ENCODE results near the gene CLK3. TPM values are rescaled to one million over a fixed set of nuclear protein-coding genes. Genes with fewer than 3 reads are reported as not detected.

CLK3 gene
- total and polyA plus RNA-seq, 2 donors (not counting 1 experiment from before 2014, with no cell fraction given): 39.9 to 43.1 TPM

DNA sequence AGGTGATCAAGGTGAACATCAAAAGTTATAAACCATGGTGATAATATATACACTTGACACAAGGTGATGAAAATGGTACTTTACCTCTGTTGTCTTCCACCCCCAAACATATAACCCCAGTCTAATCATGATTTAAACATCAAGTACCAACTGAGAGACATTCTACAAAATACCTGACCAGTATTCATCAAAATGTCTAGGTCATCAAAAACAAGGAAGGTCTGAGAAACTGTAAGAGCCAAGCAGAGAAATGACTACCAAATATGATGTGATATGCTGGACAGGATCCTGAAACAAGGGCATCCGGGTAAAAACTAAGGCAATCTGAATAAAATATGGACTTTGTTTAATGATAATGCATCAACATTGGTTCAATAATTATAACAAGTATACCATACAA is 52.3 kb downstream of the CLK3 start:
- Histone ChIP-seq H4K20me1 (ENCODE audit: control insufficient read depth, extremely low read depth, insufficient read depth, low read length) (no peaks in the 10 kb centered on the region), H2AFZ (ENCODE audit: low read length) (no peak overlapping the region), H3K4me3 (replicated peaks in 1 of 4; ENCODE audit: control extremely low read depth in 1 of 4, insufficient read depth in 1 of 4, low read depth in 3 of 4, low read length in 4 of 4) (no peak overlapping the region), H3K9ac (ENCODE audit: insufficient read depth, low read length) (no peak overlapping the region), H3K27me3 (ENCODE audit: control insufficient read depth, insufficient read depth, low read length) (no peaks in the 10 kb centered on the region), H3K4me1 (ENCODE audit: control insufficient read depth, extremely low read depth, insufficient read depth, low read length) (peaks cover 4% of the 10 kb centered on the region), H3K27ac (ENCODE audit: insufficient read depth, low read length) (no peak overlapping the region), H3K4me2 (ENCODE audit: extremely low read depth, insufficient read depth, low read length) (no peak overlapping the region), H3K36me3 (ENCODE audit: control insufficient read depth, insufficient read depth, low read length) (peaks cover 3% of the 10 kb centered on the region), H3K9me3 (ENCODE audit: control insufficient read depth, insufficient read depth, low read depth, low read length) (no peaks in the 10 kb centered on the region), H3K79me2 (ENCODE audit: control insufficient read depth, insufficient read depth, low read length) (no peaks in the 10 kb centered on the region)
- TF ChIP-seq, protein P1, sequence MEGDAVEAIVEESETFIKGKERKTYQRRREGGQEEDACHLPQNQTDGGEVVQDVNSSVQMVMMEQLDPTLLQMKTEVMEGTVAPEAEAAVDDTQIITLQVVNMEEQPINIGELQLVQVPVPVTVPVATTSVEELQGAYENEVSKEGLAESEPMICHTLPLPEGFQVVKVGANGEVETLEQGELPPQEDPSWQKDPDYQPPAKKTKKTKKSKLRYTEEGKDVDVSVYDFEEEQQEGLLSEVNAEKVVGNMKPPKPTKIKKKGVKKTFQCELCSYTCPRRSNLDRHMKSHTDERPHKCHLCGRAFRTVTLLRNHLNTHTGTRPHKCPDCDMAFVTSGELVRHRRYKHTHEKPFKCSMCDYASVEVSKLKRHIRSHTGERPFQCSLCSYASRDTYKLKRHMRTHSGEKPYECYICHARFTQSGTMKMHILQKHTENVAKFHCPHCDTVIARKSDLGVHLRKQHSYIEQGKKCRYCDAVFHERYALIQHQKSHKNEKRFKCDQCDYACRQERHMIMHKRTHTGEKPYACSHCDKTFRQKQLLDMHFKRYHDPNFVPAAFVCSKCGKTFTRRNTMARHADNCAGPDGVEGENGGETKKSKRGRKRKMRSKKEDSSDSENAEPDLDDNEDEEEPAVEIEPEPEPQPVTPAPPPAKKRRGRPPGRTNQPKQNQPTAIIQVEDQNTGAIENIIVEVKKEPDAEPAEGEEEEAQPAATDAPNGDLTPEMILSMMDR (conservative IDR thresholded peaks at IDR 0.05 in 1 of 2, IDR thresholded peaks at IDR 0.05 in 1 of 2; ENCODE audit: low read depth in 1 of 2, low read length in 2 of 2): no peak
- no peak for TF ChIP-seq EZH2 (IDR thresholded peaks at IDR 0.05; ENCODE audit: low read length, missing control alignments)
- DNase-seq (ENCODE audit: low read depth in 2 of 2): no peak

DNA sequence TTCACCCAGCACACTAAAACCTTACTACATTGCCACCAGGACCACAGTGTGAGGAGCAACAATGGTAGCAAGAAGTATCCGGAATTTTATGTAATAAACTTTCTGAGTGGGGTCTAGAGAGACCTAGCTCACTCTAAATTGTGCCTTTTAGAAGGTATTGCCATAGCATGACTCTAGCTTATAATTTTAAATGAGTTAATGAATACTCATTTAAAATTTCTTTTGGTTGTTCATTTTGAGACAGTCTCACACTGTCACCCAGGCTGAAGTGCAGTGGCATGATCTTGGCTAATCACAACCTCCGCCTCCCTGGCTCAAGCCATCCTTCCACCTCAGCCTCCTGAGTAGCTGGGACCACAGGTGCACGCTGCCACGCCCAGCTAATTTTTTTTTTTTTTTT is 54.0 kb downstream of the CLK3 start:
- Histone ChIP-seq H3K27me3 (ENCODE audit: control insufficient read depth, insufficient read depth, low read length) (no peaks in the 10 kb centered on the region), H4K20me1 (ENCODE audit: control insufficient read depth, extremely low read depth, insufficient read depth, low read length) (no peaks in the 10 kb centered on the region), H3K9me3 (ENCODE audit: control insufficient read depth, insufficient read depth, low read depth, low read length) (no peaks in the 10 kb centered on the region), H3K4me2 (ENCODE audit: extremely low read depth, insufficient read depth, low read length) (no peak overlapping the region), H3K27ac (ENCODE audit: insufficient read depth, low read length) (no peak overlapping the region), H3K9ac (ENCODE audit: insufficient read depth, low read length) (no peak overlapping the region), H3K79me2 (ENCODE audit: control insufficient read depth, insufficient read depth, low read length) (no peaks in the 10 kb centered on the region), H3K4me3 (replicated peaks in 1 of 4; ENCODE audit: control extremely low read depth in 1 of 4, insufficient read depth in 1 of 4, low read depth in 3 of 4, low read length in 4 of 4) (no peak overlapping the region), H2AFZ (ENCODE audit: low read length) (no peak overlapping the region), H3K4me1 (ENCODE audit: control insufficient read depth, extremely low read depth, insufficient read depth, low read length) (peaks cover 2% of the 10 kb centered on the region), H3K36me3 (ENCODE audit: control insufficient read depth, insufficient read depth, low read length) (peaks cover 4% of the 10 kb centered on the region)
- TF ChIP-seq, protein P1 (conservative IDR thresholded peaks at IDR 0.05 in 1 of 2, IDR thresholded peaks at IDR 0.05 in 1 of 2; ENCODE audit: low read depth in 1 of 2, low read length in 2 of 2): no peak
- no peak for TF ChIP-seq EZH2 (IDR thresholded peaks at IDR 0.05; ENCODE audit: low read length, missing control alignments)
- no peak for DNase-seq (ENCODE audit: low read depth in 2 of 2)

DNA sequence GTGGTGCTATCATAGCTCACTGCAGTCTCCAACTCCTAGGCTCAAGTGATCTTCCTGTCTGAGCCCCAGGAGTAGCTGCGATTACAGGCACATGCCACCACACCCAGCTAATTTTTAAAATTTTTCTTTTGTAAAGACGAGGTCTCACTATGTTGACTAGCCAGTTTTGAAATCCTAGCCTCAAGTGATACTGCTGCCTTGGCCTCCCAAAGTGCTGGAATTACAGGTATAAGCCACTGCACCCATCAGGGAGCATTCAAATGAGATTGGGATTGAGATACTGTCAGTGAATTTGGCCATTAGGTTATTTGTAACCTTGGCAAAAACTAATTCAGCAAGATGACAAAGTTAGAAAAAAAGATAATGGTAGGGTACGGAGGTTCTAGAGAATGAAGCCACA is 58.5 kb downstream of the CLK3 start:
- no peak for DNase-seq (ENCODE audit: low read depth in 2 of 2)
- Histone ChIP-seq H3K36me3 (ENCODE audit: control insufficient read depth, insufficient read depth, low read length) (peaks cover 5% of the 10 kb centered on the region), H3K27me3 (ENCODE audit: control insufficient read depth, insufficient read depth, low read length) (no peaks in the 10 kb centered on the region), H3K9me3 (ENCODE audit: control insufficient read depth, insufficient read depth, low read depth, low read length) (no peaks in the 10 kb centered on the region), H3K79me2 (ENCODE audit: control insufficient read depth, insufficient read depth, low read length) (no peaks in the 10 kb centered on the region), H4K20me1 (ENCODE audit: control insufficient read depth, extremely low read depth, insufficient read depth, low read length) (no peaks in the 10 kb centered on the region), H3K9ac (ENCODE audit: insufficient read depth, low read length) (no peak overlapping the region), H3K4me3 (replicated peaks in 1 of 4; ENCODE audit: control extremely low read depth in 1 of 4, insufficient read depth in 1 of 4, low read depth in 3 of 4, low read length in 4 of 4) (no peak overlapping the region), H3K4me2 (ENCODE audit: extremely low read depth, insufficient read depth, low read length) (no peak overlapping the region), H2AFZ (ENCODE audit: low read length) (no peak overlapping the region), H3K4me1 (ENCODE audit: control insufficient read depth, extremely low read depth, insufficient read depth, low read length) (no peaks in the 10 kb centered on the region), H3K27ac (ENCODE audit: insufficient read depth, low read length) (no peak overlapping the region)
- no peak for TF ChIP-seq EZH2 (IDR thresholded peaks at IDR 0.05; ENCODE audit: low read length, missing control alignments)
- TF ChIP-seq, protein P1 (conservative IDR thresholded peaks at IDR 0.05 in 1 of 2, IDR thresholded peaks at IDR 0.05 in 1 of 2; ENCODE audit: low read depth in 1 of 2, low read length in 2 of 2): no peak
